Measurements from ENCODE around the gene EPHB2.
"Not testable (repeated sequence)": the region's sequence is repeated elsewhere in the genome, so short reads cannot be mapped to it uniquely, and the experiment has no call there.

Gene EPHB2

GRCh38 chr1:22836850-22837249 lies 126.2 kb downstream of the EPHB2 start:
- no peak for DNase-seq (ENCODE audit: low read depth in 2 of 2)

GRCh38 chr1:22837332-22837731 lies 126.7 kb downstream of the EPHB2 start:
- DNase-seq (ENCODE audit: low read depth in 2 of 2) = no peak

GRCh38 chr1:22838965-22839364 lies 128.3 kb downstream of the EPHB2 start:
- no peak for DNase-seq (ENCODE audit: low read depth in 2 of 2)

- no peak for DNase-seq (ENCODE audit: low read depth in 2 of 2)
Observed at GRCh38 chr1:22839806-22840205, 129.2 kb downstream of the EPHB2 start.

GRCh38 chr1:22841142-22841541 lies 130.5 kb downstream of the EPHB2 start:
- no peak for DNase-seq (ENCODE audit: low read depth in 2 of 2)

GRCh38 chr1:22841860-22842281 lies 131.2 kb downstream of the EPHB2 start:
- no peak for DNase-seq (ENCODE audit: low read depth in 2 of 2)

- not testable (repeated sequence) for DNase-seq (ENCODE audit: low read depth in 2 of 2)
Observed at GRCh38 chr1:22843441-22844183, 133.0 kb downstream of the EPHB2 start.

- DNase-seq (ENCODE audit: low read depth in 2 of 2) = no peak
Observed at GRCh38 chr1:22844621-22845020, 134.0 kb downstream of the EPHB2 start.

GRCh38 chr1:22845398-22845935 lies 134.8 kb downstream of the EPHB2 start:
- no peak for DNase-seq (ENCODE audit: low read depth in 2 of 2)

GRCh38 chr1:22846458-22846857 lies 135.8 kb downstream of the EPHB2 start:
- no peak for DNase-seq (ENCODE audit: low read depth in 2 of 2)

- no peak for DNase-seq (ENCODE audit: low read depth in 2 of 2)
Observed at GRCh38 chr1:22847249-22847648, 136.6 kb downstream of the EPHB2 start.

- DNase-seq (ENCODE audit: low read depth in 2 of 2) = no peak
Observed at GRCh38 chr1:22847709-22848108, 137.1 kb downstream of the EPHB2 start.

GRCh38 chr1:22848405-22848804 lies 137.8 kb downstream of the EPHB2 start:
- DNase-seq (ENCODE audit: low read depth in 2 of 2) = no peak

- DNase-seq (ENCODE audit: low read depth in 2 of 2) = no peak
Observed at GRCh38 chr1:22849770-22850169, 139.1 kb downstream of the EPHB2 start.

GRCh38 chr1:22850281-22850680 lies 139.6 kb downstream of the EPHB2 start:
- no peak for DNase-seq (ENCODE audit: low read depth in 2 of 2)

GRCh38 chr1:22850681-22851080 lies 140.0 kb downstream of the EPHB2 start:
- DNase-seq (ENCODE audit: low read depth in 2 of 2) = no peak

GRCh38 chr1:22851517-22851916 lies 140.9 kb downstream of the EPHB2 start:
- DNase-seq (ENCODE audit: low read depth in 2 of 2) = no peak

- no peak for DNase-seq (ENCODE audit: low read depth in 2 of 2)
Observed at GRCh38 chr1:22852144-22852655, 141.6 kb downstream of the EPHB2 start.

- DNase-seq (ENCODE audit: low read depth in 2 of 2) = no peak
Observed at GRCh38 chr1:22853651-22854185, 143.1 kb downstream of the EPHB2 start.

GRCh38 chr1:22854688-22855565 lies 144.3 kb downstream of the EPHB2 start:
- no peak for DNase-seq (ENCODE audit: low read depth in 2 of 2)

GRCh38 chr1:22855668-22856606 lies 145.3 kb downstream of the EPHB2 start:
- no peak for DNase-seq (ENCODE audit: low read depth in 2 of 2)
